Ramos (cell line): Measurements from ENCODE around the gene NAIP.
"Not testable (repeated sequence)": the region's sequence is repeated elsewhere in the genome, so short reads cannot be mapped to it uniquely, and the experiment has no call there.

Experiments used
- in situ Hi-C: fragments of 300-500 bp; cut with MboI; formaldehyde crosslinking; loops from one replicate; pipeline ENCODE4 v1.14.3; 2022; ENCODE audit warnings: low sequenced_read_pairs; ENCODE audit not compliant: unreplicated experiment

The NAIP gene

GRCh38 chr5:71025289-71025953, at the start of gene NAIP:
Gene NAIP (minus strand): TSS chr5:71025339. CDS start chr5:71012915, 12,424 bp downstream.
- in situ Hi-C loops: not testable (repeated sequence)

GRCh38 chr5:71067262-71067928, 42.3 kb upstream of the NAIP start, which contains the start of gene GTF2H2:
Gene GTF2H2 (minus strand): TSS chr5:71067676. CDS start chr5:71062763, 4,913 bp downstream.
- in situ Hi-C loops: not testable (repeated sequence)

- in situ Hi-C loops: not testable (repeated sequence)
Measured at GRCh38 chr5:71061322-71061721, 36.2 kb upstream of the NAIP start.

- in situ Hi-C loops: not testable (repeated sequence)
Measured at GRCh38 chr5:71059426-71059825, 34.3 kb upstream of the NAIP start.

- in situ Hi-C loops: not testable (repeated sequence)
Measured at GRCh38 chr5:71044808-71045207, 19.7 kb upstream of the NAIP start.

- in situ Hi-C loops: not testable (repeated sequence)
Measured at GRCh38 chr5:71044128-71044527, 19.0 kb upstream of the NAIP start.

GRCh38 chr5:71031046-71031776, 6.1 kb upstream of the NAIP start:
- in situ Hi-C loops: not testable (repeated sequence)

GRCh38 chr5:71020643-71021042, 4.5 kb downstream of the NAIP start:
- in situ Hi-C loops: loop anchor here (25.0 kb wide), 2 partner anchors 1508 to 1758 kb away; no protein-coding TSS in a partner anchor

GRCh38 chr5:71018376-71019005, 6.6 kb downstream of the NAIP start:
- in situ Hi-C loops: loop anchor here (25.0 kb wide), 2 partner anchors 1506 to 1756 kb away; no protein-coding TSS in a partner anchor

- in situ Hi-C loops: loop anchor here (25.0 kb wide), 2 partner anchors 1502 to 1752 kb away; no protein-coding TSS in a partner anchor
Measured at GRCh38 chr5:71014176-71014575, 11.0 kb downstream of the NAIP start.

- in situ Hi-C loops: loop anchor here (25.0 kb wide), 2 partner anchors 1501 to 1751 kb away; no protein-coding TSS in a partner anchor
Measured at GRCh38 chr5:71013575-71013974, 11.6 kb downstream of the NAIP start.

GRCh38 chr5:71011194-71011792, 13.8 kb downstream of the NAIP start:
- in situ Hi-C loops: loop anchor here (25.0 kb wide), 2 partner anchors 1499 to 1749 kb away; no protein-coding TSS in a partner anchor

- in situ Hi-C loops: loop anchor here (25.0 kb wide), 2 partner anchors 1495 to 1745 kb away; no protein-coding TSS in a partner anchor
Measured at GRCh38 chr5:71006983-71007382, 18.2 kb downstream of the NAIP start.

- in situ Hi-C loops: not testable (repeated sequence)
Measured at GRCh38 chr5:70984882-70985281, 40.3 kb downstream of the NAIP start.

GRCh38 chr5:70967220-70967619, 57.9 kb downstream of the NAIP start:
- in situ Hi-C loops: not testable (repeated sequence)

- in situ Hi-C loops: not testable (repeated sequence)
Measured at GRCh38 chr5:70964531-70964930, 60.6 kb downstream of the NAIP start.

GRCh38 chr5:70953068-70953467, 72.1 kb downstream of the NAIP start:
- in situ Hi-C loops: not testable (repeated sequence)

- in situ Hi-C loops: not testable (repeated sequence)
Measured at GRCh38 chr5:70932560-70932959, 92.6 kb downstream of the NAIP start.

- in situ Hi-C loops: not testable (repeated sequence)
Measured at GRCh38 chr5:70931709-70932368, 93.3 kb downstream of the NAIP start.
